PFSK-1 (cell line): Measurements from ENCODE around the gene HYAL1.

Experiments
- FOXP2 ChIP-seq: optimal IDR thresholded peaks from 2 replicates; pipeline ENCODE3; 2011; ENCODE audit warnings: borderline replicate concordance, control low read depth, inconsistent platforms; ENCODE audit not compliant: insufficient read depth; ENCODE audit errors: extremely low read length, extremely low read depth
- POLR2AphosphoS5 ChIP-seq: IDR thresholded peaks from 2 replicates; pipeline ENCODE4 v1.6.1; 2012; ENCODE audit warnings: low read depth, mild to moderate bottlenecking, control low read depth, low read length, moderate library complexity
- REST ChIP-seq, 2 experiments: IDR thresholded peaks; 2 replicates each; pipeline versions ENCODE4 v1.6.1 to v1.8.0; 2011 to 2012; ENCODE audit warnings: low read depth in 2 of 2, low read length in 2 of 2, control low read depth in 1 of 2, inconsistent platforms in 1 of 2, mild to moderate bottlenecking in 1 of 2, moderate library complexity in 1 of 2; ENCODE audit not compliant: insufficient read depth in 1 of 2
- SIN3A ChIP-seq: IDR thresholded peaks from 2 replicates; pipeline ENCODE4 v1.6.1; 2012; ENCODE audit warnings: mild to moderate bottlenecking, low read length, moderate library complexity, borderline replicate concordance; ENCODE audit not compliant: insufficient read depth
- TAF1 ChIP-seq: IDR thresholded peaks from 2 replicates; pipeline ENCODE4 v1.6.1; 2012; ENCODE audit warnings: low read length, control low read depth, borderline replicate concordance; ENCODE audit not compliant: insufficient read depth

HYAL1 gene

GRCh38 chr3:50265571-50265970 lies 37.8 kb downstream of the HYAL1 start:
- no peak for TF ChIP-seq SIN3A
- no peak for TF ChIP-seq POLR2AphosphoS5
- TF ChIP-seq REST (IDR thresholded peaks at IDR 0.05; ENCODE audit: insufficient read depth in 1 of 2, low read depth in 2 of 2, low read length in 2 of 2) = no peak
- TF ChIP-seq FOXP2 = no peak
- TF ChIP-seq TAF1 = no peak

GRCh38 chr3:50264964-50265485 lies 38.3 kb downstream of the HYAL1 start:
- no peak for TF ChIP-seq REST (IDR thresholded peaks at IDR 0.05; ENCODE audit: insufficient read depth in 1 of 2, low read depth in 2 of 2, low read length in 2 of 2)
- TF ChIP-seq SIN3A = no peak
- no peak for TF ChIP-seq POLR2AphosphoS5
- no peak for TF ChIP-seq TAF1
- TF ChIP-seq FOXP2 = no peak

GRCh38 chr3:50264383-50264963 lies 38.9 kb downstream of the HYAL1 start:
- no peak for TF ChIP-seq POLR2AphosphoS5
- no peak for TF ChIP-seq TAF1
- TF ChIP-seq FOXP2 = no peak
- TF ChIP-seq REST (IDR thresholded peaks at IDR 0.05; ENCODE audit: insufficient read depth in 1 of 2, low read depth in 2 of 2, low read length in 2 of 2) = no peak
- no peak for TF ChIP-seq SIN3A

- no peak for TF ChIP-seq POLR2AphosphoS5
- TF ChIP-seq FOXP2 = no peak
- TF ChIP-seq REST (IDR thresholded peaks at IDR 0.05; ENCODE audit: insufficient read depth in 1 of 2, low read depth in 2 of 2, low read length in 2 of 2) = no peak
- no peak for TF ChIP-seq TAF1
- no peak for TF ChIP-seq SIN3A
Observed at GRCh38 chr3:50263478-50264382, 39.6 kb downstream of the HYAL1 start.
